H9 (cell line): ENCODE results near the gene PNMA1. TPM values are rescaled to one million over a fixed set of nuclear protein-coding genes. Genes with fewer than 3 reads are reported as not detected.

Source experiments
- DNase-seq: peaks from one replicate; pipeline ENCODE4 v3.0.0-alpha.2; 2017
- H2AFZ ChIP-seq: one replicate; pipeline ENCODE4 v1.6.1; 2013; ENCODE audit warnings: mild to moderate bottlenecking, low read length, control low read depth, moderate library complexity
- H2AK5ac ChIP-seq: 2 replicates; pipeline ENCODE4 v1.6.1; 2013; ENCODE audit warnings: low read length, control low read depth, mixed read lengths; ENCODE audit not compliant: insufficient read length
- H2BK120ac ChIP-seq: one replicate; pipeline ENCODE4 v1.6.1; 2013; ENCODE audit warnings: low read depth, mild to moderate bottlenecking, low read length, control low read depth, inconsistent platforms; ENCODE audit not compliant: poor library complexity, severe bottlenecking
- H2BK12ac ChIP-seq: 2 replicates; pipeline ENCODE4 v1.6.1; 2013; ENCODE audit warnings: low read length, control low read depth, mixed read lengths, low read depth; ENCODE audit not compliant: insufficient read length
- H2BK15ac ChIP-seq: 2 replicates; pipeline ENCODE4 v1.6.1; 2013; ENCODE audit warnings: low read depth, low read length, control low read depth
- H2BK20ac ChIP-seq: one replicate; pipeline ENCODE4 v1.6.1; 2013; ENCODE audit warnings: low read depth, mild to moderate bottlenecking, low read length, control low read depth, inconsistent platforms; ENCODE audit not compliant: poor library complexity, severe bottlenecking
- H2BK5ac ChIP-seq: 2 replicates; pipeline ENCODE4 v1.6.1; 2013; ENCODE audit warnings: low read length, control low read depth, mixed read lengths; ENCODE audit not compliant: insufficient read length
- H3K14ac ChIP-seq: 2 replicates; pipeline ENCODE4 v1.6.1; 2013; ENCODE audit warnings: low read length, control low read depth; ENCODE audit not compliant: insufficient read depth
- H3K18ac ChIP-seq: 2 replicates; pipeline ENCODE4 v1.6.1; 2013; ENCODE audit warnings: low read depth, mild to moderate bottlenecking, mixed read lengths, low read length, control low read depth; ENCODE audit not compliant: insufficient read length
- H3K23ac ChIP-seq: 2 replicates; pipeline ENCODE4 v1.6.1; 2013; ENCODE audit warnings: low read length, control low read depth, mixed read lengths, low read depth; ENCODE audit not compliant: insufficient read length
- H3K23me2 ChIP-seq: 2 replicates; pipeline ENCODE4 v1.6.1; 2013; ENCODE audit warnings: low read depth, mild to moderate bottlenecking, mixed read lengths, low read length, control low read depth; ENCODE audit not compliant: insufficient read length, poor library complexity, severe bottlenecking
- H3K27ac ChIP-seq: 2 replicates; pipeline ENCODE4 v1.5.1; 2013; ENCODE audit warnings: low read length, control low read depth, mixed read lengths, low read depth; ENCODE audit not compliant: insufficient read length
- H3K27me3 ChIP-seq: 2 replicates; pipeline ENCODE4 v1.6.1; 2013; ENCODE audit warnings: low read length, control low read depth, inconsistent platforms; ENCODE audit not compliant: insufficient read depth
- H3K4ac ChIP-seq: 2 replicates; pipeline ENCODE4 v1.6.1; 2013; ENCODE audit warnings: low read depth, mild to moderate bottlenecking, control low read depth, inconsistent platforms, low read length, moderate library complexity
- H3K4me1 ChIP-seq: 2 replicates; pipeline ENCODE4 v1.6.1; 2013; ENCODE audit warnings: low read length, control low read depth, inconsistent platforms; ENCODE audit not compliant: insufficient read depth
- H3K4me2 ChIP-seq: 2 replicates; pipeline ENCODE4 v1.6.1; 2013; ENCODE audit warnings: low read length, control low read depth, mixed read lengths; ENCODE audit not compliant: insufficient read length, insufficient read depth
- H3K56ac ChIP-seq: 2 replicates; pipeline ENCODE4 v1.6.1; 2013; ENCODE audit warnings: low read depth, mild to moderate bottlenecking, mixed read lengths, low read length, control low read depth; ENCODE audit not compliant: insufficient read length
- H3K79me1 ChIP-seq: 2 replicates; pipeline ENCODE4 v1.6.1; 2013; ENCODE audit warnings: low read depth, mild to moderate bottlenecking, moderate library complexity, low read length, control low read depth, inconsistent platforms; ENCODE audit not compliant: insufficient read depth, poor library complexity, severe bottlenecking
- H3K79me2 ChIP-seq: 2 replicates; pipeline ENCODE4 v1.6.1; 2013; ENCODE audit warnings: low read length, control low read depth, inconsistent platforms; ENCODE audit not compliant: insufficient read depth
- H3K9ac ChIP-seq: 2 replicates; pipeline ENCODE4 v1.6.1; 2013; ENCODE audit warnings: low read length, control low read depth, mixed read lengths; ENCODE audit not compliant: insufficient read length; ENCODE audit errors: extremely low read depth
- H3K9me3 ChIP-seq: one replicate; pipeline ENCODE4 v1.6.1; 2013; ENCODE audit warnings: low read depth, low read length, inconsistent platforms; ENCODE audit not compliant: control insufficient read depth
- H3T11ph ChIP-seq: one replicate; pipeline ENCODE4 v1.6.1; 2013; ENCODE audit warnings: mild to moderate bottlenecking, low read length, control low read depth, inconsistent platforms
- H4K20me1 ChIP-seq: one replicate; pipeline ENCODE4 v1.6.1; 2013; ENCODE audit not compliant: control insufficient read depth, insufficient read length, insufficient read depth
- H4K5ac ChIP-seq: 2 replicates; pipeline ENCODE4 v1.6.1; 2013; ENCODE audit warnings: low read depth, mild to moderate bottlenecking, mixed read lengths, low read length, control low read depth; ENCODE audit not compliant: insufficient read length
- H4K8ac ChIP-seq: replicated peaks from 2 replicates; pipeline ENCODE4 v1.6.1; 2013; ENCODE audit warnings: low read length, control low read depth, mixed read lengths, low read depth; ENCODE audit not compliant: insufficient read length
- H4K91ac ChIP-seq: 2 replicates; pipeline ENCODE4 v1.6.1; 2013; ENCODE audit warnings: low read depth, mild to moderate bottlenecking, moderate library complexity, mixed read lengths, low read length, control low read depth; ENCODE audit not compliant: insufficient read length
- H3K27ac Mint-ChIP-seq, 3 experiments: 2 replicates in 2 of 3; 3 replicates in 1 of 3; pipeline ENCODE4 v1.8.0; 2020 to 2021; ENCODE audit warnings: mixed read lengths in 3 of 3, mild to moderate bottlenecking in 1 of 3, moderate library complexity in 1 of 3
- H3K27me3 Mint-ChIP-seq: 2 replicates; pipeline ENCODE4 v1.8.0; 2021; ENCODE audit warnings: low read depth, mild to moderate bottlenecking, moderate library complexity, mixed read lengths
- H3K36me3 Mint-ChIP-seq, 3 experiments: 2 replicates in 2 of 3; 3 replicates in 1 of 3; pipeline ENCODE4 v1.8.0; 2020 to 2021; ENCODE audit warnings: low read depth in 3 of 3, mixed read lengths in 3 of 3; ENCODE audit not compliant: insufficient read depth in 1 of 3
- H3K4me1 Mint-ChIP-seq, 2 experiments: 2 replicates each; pipeline ENCODE4 v1.8.0; 2020; ENCODE audit warnings: mixed read lengths in 2 of 2
- H3K4me3 Mint-ChIP-seq, 2 experiments: 2 replicates in 1 of 2; 3 replicates in 1 of 2; pipeline ENCODE4 v1.8.0; 2020 to 2021; ENCODE audit warnings: mild to moderate bottlenecking in 2 of 2, mixed read lengths in 2 of 2, moderate library complexity in 1 of 2
- H3K9me3 Mint-ChIP-seq, 2 experiments: 2 replicates in 1 of 2; 3 replicates in 1 of 2; pipeline ENCODE4 v1.8.0; 2020; ENCODE audit warnings: mild to moderate bottlenecking in 2 of 2, mixed read lengths in 2 of 2, moderate library complexity in 1 of 2
- WGBS: extraction: QIAGEN DNeasy Blood & Tissue Kit; methylation state at CpG from one replicate; pipeline ENCODE4 v1.1.7; 2013; ENCODE audit warnings: missing lambda C conversion rate, low lambda C conversion rate, mixed read lengths; ENCODE audit not compliant: insufficient read length; ENCODE audit errors: extremely low coverage; 5-methylcytosine and 5-hydroxymethylcytosine counted together
- long read RNA-seq: library from polyadenylated mRNA; unstranded; transcript quantifications from one replicate; pipeline ENCODE4 v2.0.0, GENCODE V29; 2020
- total RNA-seq: library from RNA; stranded (reverse); gene quantifications from 2 replicates; pipeline ENCODE4 v1.2.1, GENCODE V29; 2021
- TF ChIP-seq, protein P1 (sequence below): fragments of 200-600 bp; sonication (generic); conservative IDR thresholded peaks from 3 replicates; pipeline ENCODE4 v1.8.0; 2021; ENCODE audit warnings: antibody characterized with exemption, mild to moderate bottlenecking

The PNMA1 gene, protein sequence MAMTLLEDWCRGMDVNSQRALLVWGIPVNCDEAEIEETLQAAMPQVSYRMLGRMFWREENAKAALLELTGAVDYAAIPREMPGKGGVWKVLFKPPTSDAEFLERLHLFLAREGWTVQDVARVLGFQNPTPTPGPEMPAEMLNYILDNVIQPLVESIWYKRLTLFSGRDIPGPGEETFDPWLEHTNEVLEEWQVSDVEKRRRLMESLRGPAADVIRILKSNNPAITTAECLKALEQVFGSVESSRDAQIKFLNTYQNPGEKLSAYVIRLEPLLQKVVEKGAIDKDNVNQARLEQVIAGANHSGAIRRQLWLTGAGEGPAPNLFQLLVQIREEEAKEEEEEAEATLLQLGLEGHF
- 56.1 and 58.0 TPM in 2 replicates for total RNA-seq
- long read RNA-seq, transcript PNMA1-201 (1 exons, 2,590 nt): major isoform, 183 of 183 reads
- long read RNA-seq, partial matches to known transcripts: 0 of 183 reads
- long read RNA-seq, other reads (novel, unspliced or antisense): 0 of 183 reads

DNA sequence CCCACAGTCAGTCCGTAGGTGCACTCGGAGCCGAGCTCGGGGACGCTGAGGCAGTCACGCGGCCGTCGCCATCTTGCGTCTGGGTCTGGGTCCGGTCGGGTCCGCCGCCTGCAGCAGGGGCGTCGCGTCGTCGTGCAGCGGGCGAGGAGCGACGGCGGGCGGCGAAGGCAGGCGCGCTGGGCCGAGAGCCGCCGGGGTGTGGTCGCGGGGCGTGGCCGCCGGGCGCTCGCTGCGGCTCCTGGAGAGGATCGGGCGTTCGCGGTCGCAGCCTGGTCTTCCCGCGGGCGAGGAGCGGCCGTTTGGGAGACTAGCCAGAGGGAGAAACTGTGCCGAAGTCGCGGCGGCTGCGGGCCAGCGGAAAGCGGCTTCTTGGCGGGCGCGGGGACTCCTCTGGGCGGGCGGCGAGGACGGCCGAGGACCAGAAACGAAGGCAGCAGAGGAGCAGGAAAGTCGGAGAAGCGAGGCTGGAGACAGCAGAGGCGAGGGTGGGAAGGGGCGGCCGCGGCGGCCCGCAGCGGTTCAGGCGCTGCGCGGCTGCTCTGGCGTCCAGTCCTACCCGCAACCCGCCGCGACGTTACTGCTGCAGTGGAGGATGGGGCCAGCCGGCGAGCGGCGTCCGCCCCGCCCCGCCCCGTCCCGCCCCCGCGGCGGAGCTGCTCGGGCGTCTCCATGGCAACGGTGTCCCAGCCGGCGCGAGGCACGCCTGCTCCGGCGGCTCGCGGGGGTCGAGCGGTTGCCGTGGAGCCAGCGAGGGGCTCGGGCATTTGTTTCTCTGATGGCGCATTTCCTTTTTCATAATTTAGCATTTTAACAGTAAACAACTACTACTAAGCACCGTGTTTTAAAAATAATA, at the start of gene PNMA1:
Gene PNMA1 (minus strand): TSS at position 582 of the 853 bp plus-strand sequence. CDS start 745 bp downstream, outside the sequence.
- Histone ChIP-seq H3K9ac (peak within 1 kb of the TSS; percentile 92), H3K27me3 (no peaks in the 10 kb centered on the region), H2BK12ac (no peak within 1 kb of the TSS), H3K27ac (no peak within 1 kb of the TSS), H3K23me2 (peaks cover 28% of the 10 kb centered on the region), H3K4me1 (no peaks in the 10 kb centered on the region), H4K91ac (no peak within 1 kb of the TSS), H4K8ac (peak within 1 kb of the TSS; percentile 71), H3T11ph (no peak within 1 kb of the TSS), H3K9me3 (no peaks in the 10 kb centered on the region), H3K56ac (no peak within 1 kb of the TSS), H3K4ac (no peak within 1 kb of the TSS), H2BK15ac (no peak within 1 kb of the TSS), H2BK120ac (no peak within 1 kb of the TSS), H2AK5ac (no peak within 1 kb of the TSS), H3K23ac (no peak within 1 kb of the TSS), H4K20me1 (peaks cover 2% of the 10 kb centered on the region), H3K14ac (peak within 1 kb of the TSS; percentile 98), H3K18ac (peak within 1 kb of the TSS; percentile 89), H4K5ac (peak within 1 kb of the TSS; percentile 91), H2BK20ac (no peak within 1 kb of the TSS), H3K4me2 (peak within 1 kb of the TSS; percentile 88), H3K79me2 (peaks cover 9% of the 10 kb centered on the region; the same call in 1 of the 2 replicates), H2BK5ac (no peak within 1 kb of the TSS), H3K79me1 (no peaks in the 10 kb centered on the region), H2AFZ (no peak within 1 kb of the TSS)
- H3K9me3 Mint-ChIP-seq: no peaks in the 10 kb centered on the region; a peak in 1 of 5 replicates
- DNase-seq: peak; percentile 91
- H3K4me3 Mint-ChIP-seq: peak within 1 kb of the TSS; percentile 81 to 94
- H3K36me3 Mint-ChIP-seq: peaks cover 3 to 11% (median 11%) of the 10 kb centered on the region in 3 experiments
- WGBS: no CpG with 5 or more reads among the region's 113 CpGs
- TF ChIP-seq, protein P1, sequence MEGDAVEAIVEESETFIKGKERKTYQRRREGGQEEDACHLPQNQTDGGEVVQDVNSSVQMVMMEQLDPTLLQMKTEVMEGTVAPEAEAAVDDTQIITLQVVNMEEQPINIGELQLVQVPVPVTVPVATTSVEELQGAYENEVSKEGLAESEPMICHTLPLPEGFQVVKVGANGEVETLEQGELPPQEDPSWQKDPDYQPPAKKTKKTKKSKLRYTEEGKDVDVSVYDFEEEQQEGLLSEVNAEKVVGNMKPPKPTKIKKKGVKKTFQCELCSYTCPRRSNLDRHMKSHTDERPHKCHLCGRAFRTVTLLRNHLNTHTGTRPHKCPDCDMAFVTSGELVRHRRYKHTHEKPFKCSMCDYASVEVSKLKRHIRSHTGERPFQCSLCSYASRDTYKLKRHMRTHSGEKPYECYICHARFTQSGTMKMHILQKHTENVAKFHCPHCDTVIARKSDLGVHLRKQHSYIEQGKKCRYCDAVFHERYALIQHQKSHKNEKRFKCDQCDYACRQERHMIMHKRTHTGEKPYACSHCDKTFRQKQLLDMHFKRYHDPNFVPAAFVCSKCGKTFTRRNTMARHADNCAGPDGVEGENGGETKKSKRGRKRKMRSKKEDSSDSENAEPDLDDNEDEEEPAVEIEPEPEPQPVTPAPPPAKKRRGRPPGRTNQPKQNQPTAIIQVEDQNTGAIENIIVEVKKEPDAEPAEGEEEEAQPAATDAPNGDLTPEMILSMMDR: no peak
- H3K27me3 Mint-ChIP-seq: peaks cover 5% of the 10 kb centered on the region
- peaks cover 34 to 40% of the 10 kb centered on the region in 2 experiments for H3K4me1 Mint-ChIP-seq
- peak within 1 kb of the TSS; percentile 46 to 96 (median 91); a peak in 6 of 7 replicates for H3K27ac Mint-ChIP-seq
